Measurements from ENCODE around the gene TMEM63C.

- TF ChIP-seq CTCF (IDR thresholded peaks at IDR 0.05), result no peak
- TF ChIP-seq EP300 (IDR thresholded peaks at IDR 0.05), result no peak
- TF ChIP-seq POLR2AphosphoS5 (IDR thresholded peaks at IDR 0.05), result no peak
Observed at GRCh38 chr14:77133720-77134338, 47.8 kb upstream of the TMEM63C start.
